Tibial nerve (tissue), 4 donors: ENCODE measurements around the gene RNF151. TPM values are rescaled to one million over a fixed set of nuclear protein-coding genes. Genes with fewer than 3 reads are reported as not detected.

Experiments used
- DNase-seq, 2 donors: peaks; one replicate each; pipeline ENCODE4 v3.0.0-alpha.2; 2019; ENCODE audit warnings: low spot score in 2 of 2
- H3K27ac ChIP-seq, 4 donors: fragments of 200-600 bp; sonication (generic) in 3 of 4; one replicate each; pipeline ENCODE4 v1.5.1; 2017 to 2019; ENCODE audit warnings: mild to moderate bottlenecking in 1 of 4
- H3K27me3 ChIP-seq, 2 donors: fragments of 200-600 bp; sonication (generic) in 1 of 2; one replicate each; pipeline versions ENCODE4 v1.5.1 to v1.6.0; 2017 to 2019
- H3K36me3 ChIP-seq, 3 donors: fragments of 200-600 bp; sonication (generic); one replicate each; pipeline ENCODE4 v1.5.1; 2018 to 2019
- H3K4me1 ChIP-seq, 4 donors: fragments of 200-600 bp; sonication (generic) in 3 of 4; one replicate each; pipeline ENCODE4 v1.5.1; 2017 to 2019
- H3K4me3 ChIP-seq, 4 donors: fragments of 200-600 bp; sonication (generic) in 3 of 4; one replicate each; pipeline ENCODE4 v1.5.1; 2017 to 2019; ENCODE audit warnings: mild to moderate bottlenecking in 1 of 4, moderate library complexity in 1 of 4
- H3K9me3 ChIP-seq, 4 donors: fragments of 200-600 bp; sonication (generic) in 3 of 4; one replicate each; pipeline ENCODE4 v1.5.1; 2017 to 2019
- EP300 ChIP-seq, 2 donors: sonication (generic); formaldehyde crosslinking; IDR thresholded peaks; one replicate each; pipeline ENCODE4 v1.6.1; 2017; ENCODE audit warnings: antibody characterized with exemption in 2 of 2, mild to moderate bottlenecking in 1 of 2
- POLR2A ChIP-seq, 2 donors: fragments of 450-650 bp; IDR thresholded peaks; one replicate each; pipeline ENCODE4 v1.6.1; 2017; ENCODE audit warnings: antibody characterized with exemption in 2 of 2, mild to moderate bottlenecking in 2 of 2, moderate library complexity in 2 of 2
- WGBS, 2 donors: methylation state at CpG; one replicate each; pipeline ENCODE4 v1.1.5; 2018; 5-methylcytosine and 5-hydroxymethylcytosine counted together
- total RNA-seq, 4 donors: library from RNA; depleted of rRNA; stranded (reverse); fragments of >200 nt; gene quantifications; one replicate each; pipeline ENCODE4 v1.1.0, GENCODE V29; 2016
- TF ChIP-seq, protein P1 (sequence below), 5 experiments: fragments of 200-600 bp in 3 of 5; fragments of 450-650 bp in 2 of 5; sonication (generic) in 3 of 5; IDR thresholded peaks; one replicate each; pipeline ENCODE4 v1.5.1; 2016 to 2019; ENCODE audit warnings: antibody characterized with exemption in 5 of 5, mild to moderate bottlenecking in 3 of 5, moderate library complexity in 2 of 5

Gene RNF151
- total RNA-seq, 4 donors from 2014 or later = not detected

- DNase-seq = no peak
- Histone ChIP-seq H3K27ac (peak overlapping the region in 2 of 4 donors; percentile 84 to 92), H3K27me3 (no peaks in the 10 kb centered on the region), H3K4me1 (peaks cover 4 to 71% (median 61%) of the 10 kb centered on the region in 4 donors), H3K9me3 (no peaks in the 10 kb centered on the region), H3K4me3 (no peak overlapping the region), H3K36me3 (peaks cover 2 to 14% (median 7%) of the 10 kb centered on the region in 3 donors)
- 66 to 71% methylated on average over 13 to 16 of the region's 16 CpGs for WGBS, 2 donors
- no peak for TF ChIP-seq EP300 (IDR thresholded peaks at IDR 0.05)
- TF ChIP-seq, protein P1, sequence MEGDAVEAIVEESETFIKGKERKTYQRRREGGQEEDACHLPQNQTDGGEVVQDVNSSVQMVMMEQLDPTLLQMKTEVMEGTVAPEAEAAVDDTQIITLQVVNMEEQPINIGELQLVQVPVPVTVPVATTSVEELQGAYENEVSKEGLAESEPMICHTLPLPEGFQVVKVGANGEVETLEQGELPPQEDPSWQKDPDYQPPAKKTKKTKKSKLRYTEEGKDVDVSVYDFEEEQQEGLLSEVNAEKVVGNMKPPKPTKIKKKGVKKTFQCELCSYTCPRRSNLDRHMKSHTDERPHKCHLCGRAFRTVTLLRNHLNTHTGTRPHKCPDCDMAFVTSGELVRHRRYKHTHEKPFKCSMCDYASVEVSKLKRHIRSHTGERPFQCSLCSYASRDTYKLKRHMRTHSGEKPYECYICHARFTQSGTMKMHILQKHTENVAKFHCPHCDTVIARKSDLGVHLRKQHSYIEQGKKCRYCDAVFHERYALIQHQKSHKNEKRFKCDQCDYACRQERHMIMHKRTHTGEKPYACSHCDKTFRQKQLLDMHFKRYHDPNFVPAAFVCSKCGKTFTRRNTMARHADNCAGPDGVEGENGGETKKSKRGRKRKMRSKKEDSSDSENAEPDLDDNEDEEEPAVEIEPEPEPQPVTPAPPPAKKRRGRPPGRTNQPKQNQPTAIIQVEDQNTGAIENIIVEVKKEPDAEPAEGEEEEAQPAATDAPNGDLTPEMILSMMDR (IDR thresholded peaks at IDR 0.05) = no peak
- no peak for TF ChIP-seq POLR2A (IDR thresholded peaks at IDR 0.05)
These were observed 40.6 kb downstream of the RNF151 start for GRCh38 chr16:2007081-2007836.

- Histone ChIP-seq H3K36me3 (peaks cover 0 to 6% (median 0%) of the 10 kb centered on the region in 3 donors), H3K27ac (peak overlapping the region in 3 of 4 donors; percentile 84 to 92 (median 92)), H3K4me3 (peak overlapping the region in 2 of 4 donors; percentile 14 to 68), H3K27me3 (no peaks in the 10 kb centered on the region), H3K4me1 (peaks cover 4 to 69% (median 61%) of the 10 kb centered on the region in 4 donors), H3K9me3 (no peaks in the 10 kb centered on the region)
- TF ChIP-seq EP300 (IDR thresholded peaks at IDR 0.05) = no peak
- TF ChIP-seq POLR2A (IDR thresholded peaks at IDR 0.05) = no peak
- TF ChIP-seq, protein P1 (IDR thresholded peaks at IDR 0.05) = no peak
- DNase-seq = peak in 1 of 2 donors; percentile 33
- 42 to 48% methylated on average over 14 to 15 of the region's 15 CpGs for WGBS, 2 donors
These were observed 41.4 kb downstream of the RNF151 start for GRCh38 chr16:2008009-2008526.

- no peak for DNase-seq
- TF ChIP-seq EP300 (IDR thresholded peaks at IDR 0.05) (no peak), POLR2A (IDR thresholded peaks at IDR 0.05) (no peak)
- TF ChIP-seq, protein P1 (IDR thresholded peaks at IDR 0.05) = no peak
- peak overlapping the region; percentile 68 to 98 (median 74) for H3K4me3 ChIP-seq
- no peaks in the 10 kb centered on the region for H3K27me3 ChIP-seq
- H3K9me3 ChIP-seq = no peaks in the 10 kb centered on the region
- 2% methylated on average over 23 of the region's 23 CpGs for WGBS, 2 donors
- H3K4me1 ChIP-seq = peaks cover 4 to 63% (median 59%) of the 10 kb centered on the region in 4 donors
- no peaks in the 10 kb centered on the region for H3K36me3 ChIP-seq
- peak overlapping the region in 3 of 4 donors; percentile 84 to 92 (median 92) for H3K27ac ChIP-seq
These were observed 42.0 kb downstream of the RNF151 start for GRCh38 chr16:2008631-2009163.

- no peaks in the 10 kb centered on the region for H3K36me3 ChIP-seq
- peak overlapping the region in 3 of 4 donors; percentile 84 to 92 (median 92) for H3K27ac ChIP-seq
- H3K4me1 ChIP-seq = peaks cover 4 to 58% (median 54%) of the 10 kb centered on the region in 4 donors
- DNase-seq = no peak
- H3K27me3 ChIP-seq = no peaks in the 10 kb centered on the region
- 0 to 3% methylated on average over 12 to 25 of the region's 55 CpGs for WGBS, 2 donors
- H3K9me3 ChIP-seq = no peaks in the 10 kb centered on the region
- H3K4me3 ChIP-seq = peak overlapping the region; percentile 68 to 98 (median 74)
- TF ChIP-seq, protein P1 (IDR thresholded peaks at IDR 0.05) = no peak
- TF ChIP-seq EP300 (IDR thresholded peaks at IDR 0.05) = no peak
- TF ChIP-seq POLR2A (IDR thresholded peaks at IDR 0.05) = no peak
These were observed 42.6 kb downstream of the RNF151 start for GRCh38 chr16:2009164-2009711.
